GM13977 (cell line): Measurements from ENCODE around the gene CHST11.

Experiments
- DNase-seq: peaks from one replicate; pipeline ENCODE4 v3.0.0; 2012; ENCODE audit warnings: low spot score
- CTCF ChIP-seq: IDR thresholded peaks from 2 replicates; pipeline ENCODE4 v1.5.1; 2012; ENCODE audit warnings: mild to moderate bottlenecking, control low read depth; ENCODE audit not compliant: insufficient read depth; ENCODE audit errors: extremely low read depth, missing control alignments
- in situ Hi-C: fragments of 300-500 bp; cut with MboI; formaldehyde crosslinking; loops from one replicate; pipeline ENCODE4 v1.12.0; 2022; ENCODE audit warnings: low sequenced_read_pairs, low pct_unique_long_range_greater_than_20kb, mixed read lengths, inconsistent platforms; ENCODE audit not compliant: unreplicated experiment

Gene CHST11

GRCh38 chr12:104510145-104510872, 53.6 kb downstream of the CHST11 start:
- in situ Hi-C loops, result no loop called here
- TF ChIP-seq CTCF, result no peak
- no peak for DNase-seq

- in situ Hi-C loops, result no loop called here
- TF ChIP-seq CTCF, result no peak
- DNase-seq, result no peak
These were observed 54.2 kb downstream of the CHST11 start for GRCh38 chr12:104510873-104511440.

- TF ChIP-seq CTCF, result no peak
- no peak for DNase-seq
- in situ Hi-C loops, result no loop called here
These were observed 56.9 kb downstream of the CHST11 start for GRCh38 chr12:104513681-104514080.

- in situ Hi-C loops, result no loop called here
- TF ChIP-seq CTCF, result no peak
- no peak for DNase-seq
These were observed 57.5 kb downstream of the CHST11 start for GRCh38 chr12:104514092-104514810.

GRCh38 chr12:104515899-104516298, 59.2 kb downstream of the CHST11 start:
- no peak for DNase-seq
- in situ Hi-C loops, result no loop called here
- TF ChIP-seq CTCF, result no peak

- TF ChIP-seq CTCF, result no peak
- in situ Hi-C loops, result no loop called here
- no peak for DNase-seq
These were observed 60.1 kb downstream of the CHST11 start for GRCh38 chr12:104516821-104517220.
